HG03066 (cell line): ENCODE data around the gene TMSB15B.
"Not testable (repeated sequence)": the region's sequence is repeated elsewhere in the genome, so short reads cannot be mapped to it uniquely, and the experiment has no call there.

Experiments used
- ATAC-seq: cut with Tn5 transposase; IDR thresholded peaks from one replicate; pipeline ENCODE4 v1.9.1; 2021; ENCODE audit warnings: low read depth; ENCODE audit not compliant: unreplicated experiment

TMSB15B gene

DNA sequence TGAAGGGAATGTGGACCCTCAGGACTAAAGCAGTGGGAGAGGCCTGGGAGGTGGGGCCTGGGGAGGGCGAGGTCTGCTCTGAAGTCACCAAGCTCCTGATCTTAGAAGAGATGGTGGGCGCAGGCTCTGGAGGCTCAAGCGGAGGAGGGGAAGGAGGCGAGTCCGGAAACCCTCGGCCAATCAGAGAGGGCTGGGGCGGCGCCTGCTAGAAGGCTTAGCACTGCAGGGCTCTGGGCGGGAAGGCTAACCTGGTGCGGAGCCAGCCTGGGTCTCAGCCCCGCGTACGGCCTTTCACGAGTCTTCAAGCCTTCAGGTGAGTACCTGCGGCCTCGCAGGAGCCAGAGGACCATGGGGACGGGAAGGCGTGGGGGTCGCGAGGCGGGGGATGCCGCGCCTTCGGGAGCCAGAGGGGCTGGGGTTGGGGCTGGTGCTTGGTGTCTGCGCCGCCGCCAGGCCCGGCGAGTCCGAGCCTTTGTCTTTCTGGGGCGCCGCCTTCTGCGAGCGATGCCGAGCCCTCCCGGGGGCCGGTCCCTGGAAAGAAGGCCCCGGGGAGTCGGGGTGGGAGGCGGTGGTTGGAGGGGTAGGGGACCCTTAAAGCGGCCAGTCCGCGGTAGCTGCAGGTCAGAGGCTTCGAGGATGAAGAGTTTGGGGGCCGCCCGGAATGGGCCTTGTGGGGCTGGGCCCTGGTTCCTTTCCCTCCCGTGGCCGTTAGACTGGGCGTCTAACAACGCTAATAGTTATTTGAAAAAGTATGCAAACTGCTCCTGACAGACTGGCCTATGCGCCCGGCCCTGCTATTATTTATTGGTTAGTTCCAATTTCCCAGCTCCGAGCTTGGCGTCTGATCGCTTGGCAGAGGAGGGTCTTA, at the start of gene TMSB15B:
TSS of gene TMSB15B (plus strand) at position 217 of the 868 bp plus-strand sequence.
- ATAC-seq = peak; percentile 93

DNA sequence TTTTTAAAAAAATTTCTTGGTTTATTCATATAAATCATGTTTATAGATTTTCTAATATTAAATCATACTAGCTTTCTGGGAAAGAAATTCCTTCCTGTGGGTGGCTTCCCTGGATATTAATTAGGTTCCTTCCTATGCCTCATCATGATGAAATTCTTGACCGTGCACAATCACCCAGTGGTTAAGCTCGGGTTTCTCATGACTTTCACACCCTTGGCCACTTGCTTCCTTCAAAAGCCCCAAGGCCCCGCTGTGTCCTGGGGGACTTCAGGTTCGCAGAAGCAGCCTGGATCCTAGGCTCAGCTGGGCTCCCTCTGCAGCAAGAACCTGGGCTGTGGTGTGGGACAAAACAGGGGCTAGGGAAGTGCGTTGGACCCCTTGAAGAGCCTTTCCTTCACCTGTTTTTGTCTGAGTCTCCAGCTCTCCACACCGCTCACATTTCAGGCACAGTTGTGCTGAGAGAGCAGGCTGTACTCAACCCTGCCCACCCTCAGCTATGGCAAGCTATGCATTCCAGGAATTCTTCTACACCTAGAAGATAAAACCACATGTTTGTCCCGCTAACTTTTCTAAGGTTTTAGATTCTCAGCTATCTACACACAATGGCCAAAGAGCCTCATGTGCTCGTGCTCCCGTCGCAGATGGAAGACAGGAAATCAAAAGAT, 48.9 kb upstream of the TMSB15B start:
- ATAC-seq = no peak

DNA sequence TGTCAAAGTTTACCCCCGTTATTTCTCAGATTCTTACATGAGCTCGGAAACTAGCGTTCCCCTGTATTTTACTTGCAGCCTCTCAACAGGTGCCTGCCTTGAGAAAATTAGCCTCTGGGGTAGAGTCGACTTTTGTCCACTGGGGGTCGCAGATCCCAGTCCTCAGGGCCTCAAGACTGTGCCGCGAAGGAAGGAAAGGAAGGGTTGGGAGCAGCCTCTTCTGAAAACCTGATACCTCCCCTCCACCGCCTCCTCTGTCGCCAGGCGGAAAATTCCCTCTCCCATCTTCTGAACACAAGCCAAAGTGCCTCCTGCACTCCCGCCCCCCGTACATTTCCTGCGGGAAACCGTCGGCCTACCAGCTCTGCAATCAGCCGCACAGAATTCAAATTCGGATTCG, 44.4 kb upstream of the TMSB15B start:
- ATAC-seq = peak; percentile 43

DNA sequence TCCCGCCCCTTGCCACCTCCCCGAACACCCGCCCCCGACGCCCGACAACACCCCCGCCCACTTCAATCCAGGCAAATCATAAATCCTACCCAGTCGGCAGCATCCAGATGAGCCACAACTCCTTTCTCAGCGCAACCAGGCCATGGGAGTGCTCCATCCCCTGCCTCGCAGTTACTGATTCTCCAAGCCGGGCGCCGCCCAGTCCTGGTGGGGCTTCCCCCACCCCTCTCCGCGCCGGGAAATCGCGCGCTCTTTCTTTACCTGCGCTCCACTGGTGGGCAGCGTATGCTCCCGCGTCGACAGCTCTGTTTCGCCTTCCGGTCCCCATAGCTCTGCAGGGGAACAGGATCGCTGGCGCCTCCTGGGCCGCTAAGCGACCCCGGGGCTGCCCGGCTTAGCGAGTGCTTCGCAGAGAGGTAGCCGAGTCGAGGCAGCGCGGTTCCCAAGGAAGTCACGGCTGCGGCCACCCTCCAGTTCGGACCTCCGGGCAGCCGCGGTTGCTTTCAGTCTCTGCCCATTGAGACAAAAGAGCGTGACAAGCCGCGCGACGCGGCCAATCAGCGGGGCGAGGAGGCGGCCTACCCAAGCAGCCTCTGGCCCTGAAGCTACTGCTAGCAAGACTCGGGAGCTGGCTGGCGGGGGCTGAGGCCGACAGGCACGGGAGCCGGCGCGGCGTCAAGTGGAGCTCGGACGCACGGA, 43.7 kb upstream of the TMSB15B start:
- peak; percentile 49 for ATAC-seq

DNA sequence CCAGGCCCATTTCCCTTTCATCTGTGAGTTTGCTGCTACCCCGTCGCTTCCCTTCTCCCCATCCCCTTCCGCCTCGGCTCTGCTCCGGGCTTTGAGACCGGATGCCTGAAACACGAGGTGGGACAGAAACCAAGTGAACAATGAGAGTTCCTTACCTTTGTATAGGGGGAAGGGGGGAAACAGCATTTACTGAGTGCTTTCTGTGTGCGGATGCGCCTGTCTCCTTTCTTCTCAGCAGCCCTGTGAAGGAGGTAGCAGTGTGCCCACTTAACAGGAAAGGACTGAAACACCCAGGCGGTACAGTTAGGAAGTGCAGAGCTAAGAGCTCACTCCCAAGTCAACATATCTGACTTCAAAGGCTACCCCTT, 43.2 kb upstream of the TMSB15B start:
- ATAC-seq = peak; percentile 44

DNA sequence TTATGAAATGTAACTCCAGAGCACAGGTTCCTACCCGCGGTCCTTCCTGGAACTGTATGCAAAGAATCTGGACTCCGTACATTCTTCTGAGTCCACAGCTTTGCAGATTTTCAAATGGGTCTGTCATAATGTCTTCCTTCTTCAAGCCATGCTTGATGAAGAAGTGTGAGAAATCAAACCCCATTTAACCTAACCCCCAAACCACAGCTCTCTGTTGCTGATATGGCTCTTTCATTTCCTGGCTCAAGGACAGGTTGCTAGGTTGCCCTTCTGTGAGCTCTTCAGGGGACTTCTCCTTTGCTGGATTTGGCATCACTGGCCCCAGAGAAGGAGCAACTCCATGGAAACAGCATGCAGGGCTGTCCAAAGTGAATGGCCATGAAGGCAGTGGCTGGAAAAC, 41.9 kb upstream of the TMSB15B start:
- ATAC-seq = peak; percentile 41

DNA sequence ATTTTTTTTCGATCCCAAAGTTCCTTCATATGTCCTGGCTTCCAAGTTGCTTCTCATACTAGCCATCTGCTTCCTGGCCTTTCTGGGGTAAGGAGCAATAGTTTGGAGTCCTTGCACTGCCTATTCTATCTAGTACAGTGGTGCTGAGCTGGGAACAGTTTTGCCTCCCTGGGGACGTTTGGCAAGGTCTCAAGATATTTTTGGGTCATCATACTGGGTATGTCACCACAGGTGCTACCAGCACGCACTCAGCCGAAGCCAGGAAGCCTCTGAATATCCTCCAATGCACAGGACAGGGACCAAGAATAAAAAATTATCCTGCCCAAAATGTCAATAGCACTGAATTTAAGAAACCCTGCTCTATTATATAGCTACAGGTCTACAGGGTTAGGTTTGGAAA, 35.4 kb upstream of the TMSB15B start:
- peak; percentile 64 for ATAC-seq

DNA sequence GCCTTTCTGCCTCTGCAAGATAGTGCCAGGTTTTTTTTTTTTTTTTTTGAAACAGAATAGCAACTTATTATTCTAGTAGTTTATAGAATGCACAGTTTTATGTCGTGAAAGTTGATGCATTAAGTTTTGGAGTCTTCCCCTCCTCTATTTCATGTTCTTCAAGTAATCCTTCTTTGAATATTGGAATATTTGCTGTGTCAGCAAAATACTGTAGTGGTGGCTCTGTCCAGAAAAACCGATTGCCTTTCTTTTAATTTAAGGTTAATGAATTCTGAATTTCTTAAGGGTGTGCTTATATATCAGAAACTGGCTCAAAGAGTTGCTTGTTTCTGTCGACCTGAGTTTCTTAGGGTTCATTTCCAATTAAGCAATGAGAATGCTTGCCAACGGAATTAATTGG, 34.8 kb upstream of the TMSB15B start:
- ATAC-seq = no peak

DNA sequence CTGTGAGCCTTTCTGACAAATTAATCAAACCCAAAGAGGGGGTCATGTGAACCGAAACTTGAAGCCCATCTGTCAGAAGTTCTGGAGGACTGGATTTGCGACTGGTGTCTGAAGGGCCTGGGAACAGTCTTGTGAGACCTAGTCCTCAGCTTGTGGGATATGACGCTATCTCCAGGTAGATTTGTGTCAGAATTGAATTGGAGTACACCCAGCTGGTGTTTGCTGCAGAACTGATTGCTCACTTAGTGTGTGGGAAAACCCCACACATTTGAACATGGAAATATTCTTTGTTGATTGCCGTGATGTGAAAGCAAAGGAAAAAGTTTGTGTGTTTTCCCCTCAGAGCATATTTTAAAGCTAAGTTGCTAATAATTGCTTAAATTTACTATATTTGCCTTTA, 30.3 kb upstream of the TMSB15B start:
- no peak for ATAC-seq

DNA sequence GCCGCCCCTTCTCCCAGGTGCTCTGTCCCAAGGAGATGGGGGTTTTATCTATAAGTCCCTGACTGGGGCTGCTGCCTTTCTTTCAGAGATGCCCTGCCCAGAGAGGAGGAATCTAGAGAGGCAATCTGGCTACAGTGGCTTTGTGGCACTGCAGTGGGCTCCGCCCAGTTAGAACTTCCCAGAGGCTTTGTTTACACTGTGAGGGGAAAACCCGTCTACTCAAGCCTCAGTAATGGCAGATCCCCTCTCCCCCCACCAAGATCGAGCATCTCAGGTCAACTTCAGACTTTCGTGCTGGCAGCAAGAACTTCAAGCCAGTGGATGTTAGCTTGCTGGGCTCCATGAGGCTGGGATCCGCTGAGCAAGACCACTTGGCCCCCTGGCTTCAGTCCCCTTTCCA, 22.2 kb upstream of the TMSB15B start:
- not testable (repeated sequence) for ATAC-seq

DNA sequence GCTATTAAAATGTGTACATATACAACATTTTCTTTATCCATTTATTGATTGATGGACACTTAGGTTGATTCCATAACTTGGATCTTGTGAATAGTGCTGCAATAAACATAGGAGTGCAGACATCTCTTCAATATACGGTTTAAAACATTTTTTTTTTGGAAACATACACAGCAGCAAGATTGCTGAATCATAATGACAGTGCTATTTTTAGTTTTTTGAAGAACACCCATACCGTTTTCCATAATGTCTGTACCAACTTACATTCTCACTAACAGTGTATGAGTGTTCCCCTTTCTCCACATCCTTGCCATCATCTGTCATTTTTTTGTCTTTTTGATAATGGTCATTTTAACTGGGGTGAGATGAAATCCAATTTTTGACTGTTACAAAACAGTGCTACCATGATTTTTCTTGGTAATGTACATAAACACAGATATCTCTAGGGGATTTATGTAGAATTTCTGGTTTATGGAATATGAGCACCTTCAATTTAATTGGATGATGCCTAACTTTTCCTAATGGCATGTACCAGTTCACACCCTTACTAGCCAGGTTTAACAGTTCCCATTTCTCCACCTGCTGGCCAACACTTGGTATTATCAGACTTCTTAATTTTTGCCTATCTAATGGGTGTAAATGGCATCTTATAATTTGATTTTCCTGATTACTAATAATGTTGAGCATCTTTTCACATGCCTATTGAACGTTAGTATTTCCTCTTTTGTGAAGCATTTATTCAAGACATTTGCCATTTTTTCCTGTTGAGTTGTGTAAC, 21.0 kb upstream of the TMSB15B start:
- ATAC-seq = no peak

DNA sequence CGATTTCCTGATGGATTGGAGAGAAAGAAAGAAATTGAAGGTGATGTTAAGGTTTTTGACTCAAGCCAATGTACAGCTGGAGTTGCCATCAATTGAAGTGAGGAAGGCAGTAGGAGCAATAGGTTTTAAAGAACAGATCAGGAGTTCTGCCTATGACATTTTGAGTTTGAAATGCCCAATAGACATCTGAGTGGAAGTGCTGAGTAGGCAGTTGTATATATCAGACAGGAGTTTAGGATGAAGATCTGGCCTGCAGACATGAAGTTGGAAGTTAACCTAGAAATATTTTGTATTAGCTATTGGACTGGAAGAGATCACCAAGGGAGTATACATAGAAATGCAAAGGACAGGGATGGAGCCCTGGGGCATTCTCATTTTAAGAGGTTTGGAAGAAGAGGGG, 12.9 kb upstream of the TMSB15B start:
- ATAC-seq = no peak

DNA sequence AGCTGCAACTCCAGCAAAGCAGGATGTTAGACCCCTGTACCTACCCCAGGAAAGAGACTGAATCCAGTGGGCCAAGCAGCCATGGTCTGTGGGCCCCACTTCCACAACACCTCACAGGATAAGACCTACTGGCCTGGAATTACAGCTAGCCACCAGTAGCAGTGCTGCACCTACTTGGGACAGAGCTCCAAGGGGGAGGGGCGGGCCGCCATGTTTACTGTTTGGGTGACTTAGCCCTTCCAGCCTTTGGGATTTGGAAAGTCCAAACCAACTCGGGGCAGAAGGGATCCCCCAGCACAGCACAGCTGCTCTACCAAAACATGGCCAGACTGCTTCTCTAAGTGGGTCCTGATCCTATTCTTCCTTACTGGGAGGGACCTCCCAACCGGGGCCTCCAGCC, 9.1 kb upstream of the TMSB15B start:
- ATAC-seq = no peak

DNA sequence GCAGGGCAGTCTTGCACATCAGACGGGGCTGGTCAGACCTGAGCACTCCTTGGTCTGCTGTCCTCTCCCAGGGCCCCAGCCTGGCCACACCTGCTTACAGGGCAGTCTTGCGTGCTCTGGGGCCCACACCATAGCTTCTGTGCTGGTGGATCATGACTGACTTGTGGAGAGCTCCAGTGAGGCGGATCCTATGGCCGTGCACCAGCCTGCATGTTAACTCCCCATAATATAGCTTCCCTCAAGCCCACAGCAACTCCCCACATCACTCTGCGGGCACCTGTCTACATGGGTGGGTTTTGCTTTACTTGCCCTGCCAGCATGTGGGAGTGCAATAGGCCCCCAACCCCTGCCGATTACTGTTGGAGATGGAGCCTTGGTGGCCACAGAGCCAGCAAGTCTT, 8.2 kb upstream of the TMSB15B start:
- ATAC-seq = no peak

DNA sequence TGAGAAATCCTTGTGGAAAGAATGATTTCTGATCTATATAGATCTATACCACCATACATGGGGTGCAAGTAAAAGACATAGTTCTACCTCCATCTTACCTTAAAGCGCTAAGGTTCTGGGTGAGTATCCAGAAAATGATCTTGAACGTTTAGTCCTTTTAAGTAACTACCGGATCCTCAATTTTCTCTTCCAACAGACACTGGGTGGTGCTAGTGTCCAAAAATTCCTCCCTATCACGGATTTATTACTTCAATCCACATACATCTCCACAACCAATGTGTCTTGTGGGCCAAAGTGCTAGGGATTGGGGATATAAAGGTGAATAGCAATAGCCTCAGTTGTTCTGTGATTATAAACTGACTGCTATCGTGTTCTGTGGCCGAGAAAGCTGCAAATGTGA, 1.8 kb upstream of the TMSB15B start:
- not testable (repeated sequence) for ATAC-seq

DNA sequence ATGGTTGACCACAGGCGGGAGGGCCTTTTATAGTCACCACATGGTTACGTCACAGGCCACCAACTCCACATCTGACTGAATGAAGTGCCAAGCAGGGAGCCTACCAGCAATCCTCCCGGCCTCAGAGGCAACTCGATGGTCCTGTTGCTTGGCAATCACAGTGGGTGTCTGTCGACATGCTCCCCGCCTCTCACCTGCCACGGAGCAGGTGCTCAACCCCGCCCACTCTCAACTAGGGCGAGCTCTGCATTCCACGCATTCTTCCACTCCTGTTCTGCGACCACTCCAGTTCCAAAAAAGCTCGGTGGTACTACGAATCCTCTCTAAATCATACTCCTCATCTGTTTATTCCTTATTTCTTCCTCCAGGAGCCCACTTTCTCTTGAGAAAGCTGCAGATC, 21.1 kb downstream of the TMSB15B start:
- ATAC-seq = not testable (repeated sequence)

DNA sequence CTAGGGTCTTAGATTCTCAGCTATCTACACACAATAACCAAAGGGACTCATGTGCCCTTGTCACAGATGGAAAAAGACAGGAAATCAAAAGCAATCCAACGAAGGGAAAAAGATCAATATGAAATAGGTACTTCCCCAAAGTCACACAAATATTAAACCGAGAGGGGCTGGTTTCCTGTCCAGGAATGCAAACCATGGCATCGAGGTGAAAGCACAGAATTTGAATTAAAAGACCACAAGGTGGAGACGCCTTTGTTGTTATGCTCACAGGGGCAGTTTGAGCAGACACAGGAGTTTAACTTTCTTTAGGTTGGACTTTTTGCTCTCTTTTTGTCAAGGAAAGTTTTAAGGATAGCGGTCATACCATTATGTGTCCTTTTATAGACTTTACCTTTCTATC, 36.8 kb downstream of the TMSB15B start:
- peak; percentile 91 for ATAC-seq

DNA sequence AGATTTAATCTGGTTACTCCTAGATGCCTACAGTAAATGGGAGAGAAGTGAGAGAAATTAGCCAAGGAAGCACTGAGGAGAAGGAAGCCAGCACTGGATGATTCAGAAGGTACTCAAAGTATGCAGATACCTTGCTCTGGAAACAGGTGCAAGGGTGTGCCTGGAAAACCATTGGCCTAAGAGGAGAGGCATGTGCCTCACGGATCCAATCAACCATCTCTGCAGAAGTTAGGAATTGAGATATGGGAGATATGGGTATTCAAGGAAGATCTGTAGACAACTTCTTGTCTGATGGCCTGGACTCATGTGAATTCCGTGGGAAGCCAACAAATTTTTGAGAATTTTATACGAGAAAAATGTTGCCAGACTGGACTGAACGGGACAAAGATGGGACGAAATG, 46.4 kb downstream of the TMSB15B start:
- ATAC-seq = no peak

DNA sequence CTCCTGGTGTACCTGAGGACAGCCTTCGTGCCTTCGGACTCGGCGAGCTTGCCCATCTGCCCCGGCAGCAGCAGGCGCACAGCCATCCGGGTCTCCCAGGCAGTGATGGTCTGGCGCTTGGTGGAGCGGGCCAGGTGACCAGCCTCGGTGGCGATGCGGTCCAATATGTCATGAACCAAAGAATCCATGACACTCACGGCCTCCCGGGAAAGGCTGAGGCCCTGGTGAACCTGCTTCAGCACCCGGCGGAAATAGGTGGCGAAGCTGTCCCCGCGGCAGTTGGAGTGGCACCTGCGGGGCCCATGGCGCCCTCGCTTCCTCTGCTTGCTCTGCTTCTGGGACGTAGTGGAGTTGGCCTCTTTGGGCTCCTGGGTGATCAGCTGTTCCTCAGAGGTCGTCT, 50.7 kb downstream of the TMSB15B start:
- no peak for ATAC-seq

DNA sequence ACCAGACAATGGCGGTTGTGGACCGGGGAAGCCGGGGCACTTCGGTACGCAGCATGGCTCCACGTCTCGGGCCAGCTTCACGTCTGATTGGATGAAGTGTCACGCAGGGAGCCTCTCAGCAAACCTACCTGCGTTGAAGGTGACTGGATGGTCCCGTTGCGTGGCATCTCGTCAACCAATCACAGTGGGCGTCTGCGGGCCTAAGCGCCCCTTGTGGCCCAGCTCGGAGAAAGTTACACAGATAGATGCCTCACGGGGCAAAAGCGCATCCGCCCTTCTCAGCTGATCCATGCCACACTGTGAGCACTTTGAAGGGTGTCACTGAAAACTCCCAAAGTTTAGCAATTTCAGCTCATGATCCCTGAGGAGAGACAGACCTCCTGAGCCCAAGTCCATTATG, 51.2 kb downstream of the TMSB15B start, which contains the start of gene H2BW1:
TSS of gene H2BW1 (minus strand) at position 103 of the 400 bp plus-strand sequence. CDS start 132 bp downstream, outside the sequence.
- no peak for ATAC-seq

DNA sequence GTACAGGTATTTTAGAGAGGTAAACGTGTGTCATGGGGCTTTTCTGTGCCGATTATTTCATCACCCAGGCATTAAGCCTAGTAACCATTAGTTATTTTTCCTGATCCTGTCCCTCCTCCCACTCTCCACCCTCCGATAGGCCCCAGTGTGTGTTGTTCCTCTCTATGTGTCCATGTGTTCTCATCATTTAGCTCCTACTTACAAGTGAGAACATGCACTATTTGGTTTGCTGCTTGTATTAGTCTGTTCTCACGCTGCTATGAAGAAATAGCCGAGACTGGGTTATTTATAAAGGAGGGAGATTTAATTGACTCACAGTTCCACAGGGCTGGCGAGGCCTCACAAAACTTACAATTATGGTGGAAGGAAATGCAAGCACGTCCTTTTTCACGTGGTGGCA, 53.1 kb downstream of the TMSB15B start:
- not testable (repeated sequence) for ATAC-seq
